ENCODE data around the gene NBDY. TPM values are rescaled to one million over a fixed set of nuclear protein-coding genes. Genes with fewer than 3 reads are reported as not detected.

The NBDY gene
- total RNA-seq, 1 experiment from 2014 or later, result 44.7 TPM

- Mint-ChIP-seq H3K9me3 (no peaks in the 10 kb centered on the region), H3K27me3 (ENCODE audit: low read depth) (no peaks in the 10 kb centered on the region), H3K36me3 (peaks cover 3% of the 10 kb centered on the region; the same call in 1 of the 2 replicates), H3K4me1 (peaks cover 29% of the 10 kb centered on the region), H3K27ac (no peak overlapping the region), H3K4me3 (no peak overlapping the region)
- DNase-seq (ENCODE audit: low spot score) (no peak), ATAC-seq (no peak)
- ChIA-PET CTCF (no interaction called here), POLR2A (no interaction called here)
- no peak for TF ChIP-seq CREB1 (CRISPR knock-in tag; IDR thresholded peaks at IDR 0.05)
- no peak for TF ChIP-seq ZBTB21 (CRISPR knock-in tag; IDR thresholded peaks at IDR 0.05; ENCODE audit: borderline replicate concordance)
- TF ChIP-seq, protein P1, sequence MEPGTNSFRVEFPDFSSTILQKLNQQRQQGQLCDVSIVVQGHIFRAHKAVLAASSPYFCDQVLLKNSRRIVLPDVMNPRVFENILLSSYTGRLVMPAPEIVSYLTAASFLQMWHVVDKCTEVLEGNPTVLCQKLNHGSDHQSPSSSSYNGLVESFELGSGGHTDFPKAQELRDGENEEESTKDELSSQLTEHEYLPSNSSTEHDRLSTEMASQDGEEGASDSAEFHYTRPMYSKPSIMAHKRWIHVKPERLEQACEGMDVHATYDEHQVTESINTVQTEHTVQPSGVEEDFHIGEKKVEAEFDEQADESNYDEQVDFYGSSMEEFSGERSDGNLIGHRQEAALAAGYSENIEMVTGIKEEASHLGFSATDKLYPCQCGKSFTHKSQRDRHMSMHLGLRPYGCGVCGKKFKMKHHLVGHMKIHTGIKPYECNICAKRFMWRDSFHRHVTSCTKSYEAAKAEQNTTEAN (CRISPR knock-in tag; IDR thresholded peaks at IDR 0.05), result no peak
- no peak for TF ChIP-seq NFYB (CRISPR knock-in tag; conservative IDR thresholded peaks at IDR 0.05; ENCODE audit: low read depth)
- TF ChIP-seq, protein P2, sequence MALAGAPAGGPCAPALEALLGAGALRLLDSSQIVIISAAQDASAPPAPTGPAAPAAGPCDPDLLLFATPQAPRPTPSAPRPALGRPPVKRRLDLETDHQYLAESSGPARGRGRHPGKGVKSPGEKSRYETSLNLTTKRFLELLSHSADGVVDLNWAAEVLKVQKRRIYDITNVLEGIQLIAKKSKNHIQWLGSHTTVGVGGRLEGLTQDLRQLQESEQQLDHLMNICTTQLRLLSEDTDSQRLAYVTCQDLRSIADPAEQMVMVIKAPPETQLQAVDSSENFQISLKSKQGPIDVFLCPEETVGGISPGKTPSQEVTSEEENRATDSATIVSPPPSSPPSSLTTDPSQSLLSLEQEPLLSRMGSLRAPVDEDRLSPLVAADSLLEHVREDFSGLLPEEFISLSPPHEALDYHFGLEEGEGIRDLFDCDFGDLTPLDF (CRISPR knock-in tag; IDR thresholded peaks at IDR 0.05), result no peak
- TF ChIP-seq, protein P3, sequence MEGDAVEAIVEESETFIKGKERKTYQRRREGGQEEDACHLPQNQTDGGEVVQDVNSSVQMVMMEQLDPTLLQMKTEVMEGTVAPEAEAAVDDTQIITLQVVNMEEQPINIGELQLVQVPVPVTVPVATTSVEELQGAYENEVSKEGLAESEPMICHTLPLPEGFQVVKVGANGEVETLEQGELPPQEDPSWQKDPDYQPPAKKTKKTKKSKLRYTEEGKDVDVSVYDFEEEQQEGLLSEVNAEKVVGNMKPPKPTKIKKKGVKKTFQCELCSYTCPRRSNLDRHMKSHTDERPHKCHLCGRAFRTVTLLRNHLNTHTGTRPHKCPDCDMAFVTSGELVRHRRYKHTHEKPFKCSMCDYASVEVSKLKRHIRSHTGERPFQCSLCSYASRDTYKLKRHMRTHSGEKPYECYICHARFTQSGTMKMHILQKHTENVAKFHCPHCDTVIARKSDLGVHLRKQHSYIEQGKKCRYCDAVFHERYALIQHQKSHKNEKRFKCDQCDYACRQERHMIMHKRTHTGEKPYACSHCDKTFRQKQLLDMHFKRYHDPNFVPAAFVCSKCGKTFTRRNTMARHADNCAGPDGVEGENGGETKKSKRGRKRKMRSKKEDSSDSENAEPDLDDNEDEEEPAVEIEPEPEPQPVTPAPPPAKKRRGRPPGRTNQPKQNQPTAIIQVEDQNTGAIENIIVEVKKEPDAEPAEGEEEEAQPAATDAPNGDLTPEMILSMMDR (IDR thresholded peaks at IDR 0.05), result no peak
- TF ChIP-seq ZNF121 (CRISPR knock-in tag; IDR thresholded peaks at IDR 0.05), result no peak
- TF ChIP-seq NR1H2 (CRISPR knock-in tag; IDR thresholded peaks at IDR 0.05), result no peak
- TF ChIP-seq MXD4 (CRISPR knock-in tag; IDR thresholded peaks at IDR 0.05; ENCODE audit: borderline replicate concordance), result no peak
- no peak for TF ChIP-seq SMAD3 (CRISPR knock-in tag; IDR thresholded peaks at IDR 0.05; ENCODE audit: borderline replicate concordance)
- TF ChIP-seq AFF4 (CRISPR knock-in tag; IDR thresholded peaks at IDR 0.05; ENCODE audit: borderline replicate concordance), result no peak
- TF ChIP-seq, protein P4, sequence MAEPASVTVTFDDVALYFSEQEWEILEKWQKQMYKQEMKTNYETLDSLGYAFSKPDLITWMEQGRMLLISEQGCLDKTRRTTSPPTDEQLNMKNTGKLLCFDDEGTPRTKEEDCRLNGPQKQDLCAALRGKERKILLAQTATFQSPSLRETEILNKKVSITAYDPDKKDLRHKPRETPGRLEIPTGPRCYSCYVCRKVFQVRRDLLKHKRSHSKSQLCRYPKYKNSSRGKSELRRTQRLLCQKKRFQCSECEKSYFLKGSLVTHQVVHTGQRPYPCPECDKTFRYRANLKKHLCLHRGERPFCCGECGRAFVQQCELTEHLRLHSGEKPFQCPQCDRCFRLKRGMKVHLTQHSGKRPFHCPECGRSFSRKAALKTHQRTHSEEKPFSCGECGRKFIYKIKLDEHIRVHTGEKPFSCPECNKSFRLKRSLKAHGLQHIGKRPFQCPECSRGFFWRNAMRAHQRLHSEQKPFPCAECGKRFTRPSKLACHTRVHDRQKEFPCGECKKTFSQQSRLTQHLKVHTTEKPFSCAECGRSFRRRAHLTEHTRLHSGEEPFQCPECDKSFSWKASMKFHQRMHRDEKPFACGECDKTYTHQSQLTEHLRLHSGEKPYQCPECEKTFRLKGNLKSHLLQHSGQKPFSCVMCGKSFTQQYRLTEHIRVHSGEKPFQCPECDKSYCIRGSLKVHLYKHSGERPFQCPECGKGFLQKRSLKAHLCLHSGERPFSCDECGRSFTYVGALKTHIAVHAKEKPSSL (CRISPR knock-in tag; conservative IDR thresholded peaks at IDR 0.05), result no peak
- TF ChIP-seq, protein P5, sequence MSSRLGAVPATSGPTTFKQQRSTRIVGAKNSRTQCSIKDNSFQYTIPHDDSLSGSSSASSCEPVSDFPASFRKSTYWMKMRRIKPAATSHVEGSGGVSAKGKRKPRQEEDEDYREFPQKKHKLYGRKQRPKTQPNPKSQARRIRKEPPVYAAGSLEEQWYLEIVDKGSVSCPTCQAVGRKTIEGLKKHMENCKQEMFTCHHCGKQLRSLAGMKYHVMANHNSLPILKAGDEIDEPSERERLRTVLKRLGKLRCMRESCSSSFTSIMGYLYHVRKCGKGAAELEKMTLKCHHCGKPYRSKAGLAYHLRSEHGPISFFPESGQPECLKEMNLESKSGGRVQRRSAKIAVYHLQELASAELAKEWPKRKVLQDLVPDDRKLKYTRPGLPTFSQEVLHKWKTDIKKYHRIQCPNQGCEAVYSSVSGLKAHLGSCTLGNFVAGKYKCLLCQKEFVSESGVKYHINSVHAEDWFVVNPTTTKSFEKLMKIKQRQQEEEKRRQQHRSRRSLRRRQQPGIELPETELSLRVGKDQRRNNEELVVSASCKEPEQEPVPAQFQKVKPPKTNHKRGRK (CRISPR knock-in tag; IDR thresholded peaks at IDR 0.05; ENCODE audit: borderline replicate concordance), result no peak
- no peak for TF ChIP-seq ZNF317 (CRISPR knock-in tag; IDR thresholded peaks at IDR 0.05; ENCODE audit: borderline replicate concordance, low read depth)
- TF ChIP-seq TP53 (CRISPR knock-in tag; IDR thresholded peaks at IDR 0.05), result no peak
- no peak for TF ChIP-seq ZNF219 (CRISPR knock-in tag; IDR thresholded peaks at IDR 0.05; ENCODE audit: borderline replicate concordance)
- no peak for TF ChIP-seq NR3C1 (CRISPR knock-in tag; conservative IDR thresholded peaks at IDR 0.05; ENCODE audit: low read depth)
- TF ChIP-seq, protein P6, sequence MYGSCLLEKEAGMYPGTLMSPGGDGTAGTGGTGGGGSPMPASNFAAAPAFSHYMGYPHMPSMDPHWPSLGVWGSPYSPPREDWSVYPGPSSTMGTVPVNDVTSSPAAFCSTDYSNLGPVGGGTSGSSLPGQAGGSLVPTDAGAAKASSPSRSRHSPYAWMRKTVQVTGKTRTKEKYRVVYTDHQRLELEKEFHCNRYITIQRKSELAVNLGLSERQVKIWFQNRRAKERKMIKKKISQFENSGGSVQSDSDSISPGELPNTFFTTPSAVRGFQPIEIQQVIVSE (CRISPR knock-in tag; IDR thresholded peaks at IDR 0.05; ENCODE audit: borderline replicate concordance), result no peak
- no peak for TF ChIP-seq RORB (CRISPR knock-in tag; IDR thresholded peaks at IDR 0.05)
These were observed 65.6 kb downstream of the NBDY start for GRCh38 chrX:56794404-56795230.
